Heart left ventricle (tissue), 13 donors: ENCODE measurements around the gene CFAP58.

Experiments
- POLR2A ChIP-seq, 2 donors: fragments of 450-650 bp; IDR thresholded peaks; one replicate each; pipeline ENCODE4 v1.6.1; 2017; ENCODE audit warnings: antibody characterized with exemption in 2 of 2, mild to moderate bottlenecking in 2 of 2, moderate library complexity in 2 of 2
- TF ChIP-seq, protein P1 (sequence below), 12 donors: fragments of 200-600 bp; sonication (generic) in 4 of 12; IDR thresholded peaks; one replicate each; pipeline versions ENCODE4 v1.5.0 to v1.8.0; 2018 to 2022; ENCODE audit warnings: antibody characterized with exemption in 12 of 12, mild to moderate bottlenecking in 5 of 12
- donor health status: ischemic (EF 13 %, LVEDD 7.1; RV severe dilation, severe dysfunction).
- donor health status: DM: no; HTN: yes; CAD: no.
- donor health status: DM: no; HTN: no; CAD: no.
- donor health status: ischemic (EF 25% LVEDD 6.9; RV normal size, moderate dysfunction).
- donor health status: ischemic (EF 25% LVEDD 5.7; RV mildly dilated, moderate dysfunction).
- donor health status: ischemic (EF 35%, LVEDD 5.7; RV mildly dilated, moderate dysfunction).
- donor health status: nonischemic (EF 11% LVEDD 7.7; RV severe dilation, severe dysfunction).
- donor health status: DM: yes; HTN: yes; CAD: no.
- donor health status: PGD.
- donor health status: ischemic (EF 29% LVEDD 5.4; RV normal size, mild dysfunction).
- donor health status: nonischemic (EF 23%, LVEDD 6.1; RV moderate dilation, normal function).

DNA sequence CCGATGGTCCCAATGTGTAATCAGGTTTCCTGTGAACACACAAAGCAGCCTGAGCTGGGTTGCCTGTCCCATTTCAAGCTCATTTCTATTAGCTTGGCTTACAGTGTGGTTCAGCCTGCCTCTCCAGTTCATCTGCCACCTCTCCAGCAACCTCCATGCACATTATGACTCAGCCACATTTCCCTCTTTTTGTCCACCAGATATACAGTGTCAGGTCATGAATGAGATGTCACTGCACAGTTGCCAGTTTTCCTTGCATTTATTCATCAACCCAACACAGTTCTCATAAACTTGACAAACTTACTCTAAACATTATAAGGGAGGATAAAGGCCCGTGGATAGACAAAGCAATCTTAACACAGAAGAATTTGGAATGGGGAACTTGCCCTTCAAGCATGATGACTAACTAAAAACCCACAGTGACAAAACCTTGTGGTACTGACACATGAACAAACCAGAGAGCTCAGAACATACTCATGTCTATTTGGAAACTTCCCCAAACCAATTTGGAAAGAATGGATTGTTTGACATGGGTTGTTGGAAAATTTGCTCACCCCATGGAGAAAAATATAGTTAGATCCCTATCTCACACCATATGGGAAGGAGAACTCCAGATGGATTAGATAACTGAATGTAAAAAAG lies 2.5 kb upstream of the CFAP58 start:
- no peak for TF ChIP-seq POLR2A (IDR thresholded peaks at IDR 0.05)
- TF ChIP-seq, protein P1, sequence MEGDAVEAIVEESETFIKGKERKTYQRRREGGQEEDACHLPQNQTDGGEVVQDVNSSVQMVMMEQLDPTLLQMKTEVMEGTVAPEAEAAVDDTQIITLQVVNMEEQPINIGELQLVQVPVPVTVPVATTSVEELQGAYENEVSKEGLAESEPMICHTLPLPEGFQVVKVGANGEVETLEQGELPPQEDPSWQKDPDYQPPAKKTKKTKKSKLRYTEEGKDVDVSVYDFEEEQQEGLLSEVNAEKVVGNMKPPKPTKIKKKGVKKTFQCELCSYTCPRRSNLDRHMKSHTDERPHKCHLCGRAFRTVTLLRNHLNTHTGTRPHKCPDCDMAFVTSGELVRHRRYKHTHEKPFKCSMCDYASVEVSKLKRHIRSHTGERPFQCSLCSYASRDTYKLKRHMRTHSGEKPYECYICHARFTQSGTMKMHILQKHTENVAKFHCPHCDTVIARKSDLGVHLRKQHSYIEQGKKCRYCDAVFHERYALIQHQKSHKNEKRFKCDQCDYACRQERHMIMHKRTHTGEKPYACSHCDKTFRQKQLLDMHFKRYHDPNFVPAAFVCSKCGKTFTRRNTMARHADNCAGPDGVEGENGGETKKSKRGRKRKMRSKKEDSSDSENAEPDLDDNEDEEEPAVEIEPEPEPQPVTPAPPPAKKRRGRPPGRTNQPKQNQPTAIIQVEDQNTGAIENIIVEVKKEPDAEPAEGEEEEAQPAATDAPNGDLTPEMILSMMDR (IDR thresholded peaks at IDR 0.05), result no peak
